Measurements from ENCODE around the gene TMEM248.

Gene TMEM248

DNA sequence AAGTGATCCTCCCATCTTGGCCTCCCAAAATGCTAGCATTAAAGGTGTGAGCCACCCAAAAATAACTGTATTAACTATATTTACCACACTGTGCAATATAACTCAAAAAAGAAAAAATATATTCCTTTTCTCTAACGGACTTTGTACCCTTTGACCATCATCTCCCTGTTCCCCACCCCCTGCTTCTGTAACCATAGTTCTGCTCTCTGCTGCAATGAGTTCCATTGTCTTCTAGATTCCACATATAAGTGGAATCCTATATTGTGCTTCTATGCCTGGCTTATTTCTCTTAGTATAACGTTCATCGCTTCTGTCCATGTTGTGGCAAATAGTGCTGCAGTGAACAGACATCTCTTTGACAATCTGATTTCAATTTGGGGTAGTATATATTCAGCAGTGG lies 4.2 kb downstream of the TMEM248 start:
- TF ChIP-seq, protein P1, sequence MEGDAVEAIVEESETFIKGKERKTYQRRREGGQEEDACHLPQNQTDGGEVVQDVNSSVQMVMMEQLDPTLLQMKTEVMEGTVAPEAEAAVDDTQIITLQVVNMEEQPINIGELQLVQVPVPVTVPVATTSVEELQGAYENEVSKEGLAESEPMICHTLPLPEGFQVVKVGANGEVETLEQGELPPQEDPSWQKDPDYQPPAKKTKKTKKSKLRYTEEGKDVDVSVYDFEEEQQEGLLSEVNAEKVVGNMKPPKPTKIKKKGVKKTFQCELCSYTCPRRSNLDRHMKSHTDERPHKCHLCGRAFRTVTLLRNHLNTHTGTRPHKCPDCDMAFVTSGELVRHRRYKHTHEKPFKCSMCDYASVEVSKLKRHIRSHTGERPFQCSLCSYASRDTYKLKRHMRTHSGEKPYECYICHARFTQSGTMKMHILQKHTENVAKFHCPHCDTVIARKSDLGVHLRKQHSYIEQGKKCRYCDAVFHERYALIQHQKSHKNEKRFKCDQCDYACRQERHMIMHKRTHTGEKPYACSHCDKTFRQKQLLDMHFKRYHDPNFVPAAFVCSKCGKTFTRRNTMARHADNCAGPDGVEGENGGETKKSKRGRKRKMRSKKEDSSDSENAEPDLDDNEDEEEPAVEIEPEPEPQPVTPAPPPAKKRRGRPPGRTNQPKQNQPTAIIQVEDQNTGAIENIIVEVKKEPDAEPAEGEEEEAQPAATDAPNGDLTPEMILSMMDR (conservative IDR thresholded peaks at IDR 0.05): no peak
- TF ChIP-seq ZFX (IDR thresholded peaks at IDR 0.05): no peak
- no peak overlapping the region for H3K27ac ChIP-seq

- H3K27ac ChIP-seq: no peak overlapping the region
- TF ChIP-seq, protein P1 (conservative IDR thresholded peaks at IDR 0.05): no peak
- no peak for TF ChIP-seq ZFX (IDR thresholded peaks at IDR 0.05)
These were observed 6.4 kb downstream of the TMEM248 start for GRCh38 chr7:66927348-66927948.

DNA sequence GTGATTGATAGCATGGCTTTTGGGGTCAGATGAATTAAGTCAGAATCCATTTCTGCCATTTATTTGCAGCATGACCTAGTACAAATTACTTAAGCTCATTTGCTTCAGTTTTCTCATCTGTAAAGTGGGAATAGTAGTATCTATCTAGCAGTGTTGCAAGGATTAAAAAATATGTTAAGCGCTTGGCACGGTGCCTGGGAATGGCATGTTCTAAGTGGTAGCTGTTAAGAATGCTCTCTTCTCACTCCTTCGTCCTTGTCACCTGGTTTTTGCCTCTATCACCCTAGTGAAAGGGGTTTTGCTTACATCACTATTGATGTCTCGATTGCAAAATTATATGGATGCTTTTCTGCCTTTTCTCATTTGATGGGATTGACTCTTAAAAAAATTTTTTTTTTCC lies 7.4 kb downstream of the TMEM248 start:
- no peak for TF ChIP-seq ZFX (IDR thresholded peaks at IDR 0.05)
- TF ChIP-seq, protein P1 (conservative IDR thresholded peaks at IDR 0.05): no peak
- H3K27ac ChIP-seq: no peak overlapping the region

GRCh38 chr7:66929165-66929564 lies 8.1 kb downstream of the TMEM248 start:
- no peak overlapping the region for H3K27ac ChIP-seq
- no peak for TF ChIP-seq ZFX (IDR thresholded peaks at IDR 0.05)
- TF ChIP-seq, protein P1 (conservative IDR thresholded peaks at IDR 0.05): no peak

GRCh38 chr7:66929935-66930334 lies 8.9 kb downstream of the TMEM248 start:
- no peak overlapping the region for H3K27ac ChIP-seq
- TF ChIP-seq, protein P1 (conservative IDR thresholded peaks at IDR 0.05): no peak
- TF ChIP-seq ZFX (IDR thresholded peaks at IDR 0.05): no peak

DNA sequence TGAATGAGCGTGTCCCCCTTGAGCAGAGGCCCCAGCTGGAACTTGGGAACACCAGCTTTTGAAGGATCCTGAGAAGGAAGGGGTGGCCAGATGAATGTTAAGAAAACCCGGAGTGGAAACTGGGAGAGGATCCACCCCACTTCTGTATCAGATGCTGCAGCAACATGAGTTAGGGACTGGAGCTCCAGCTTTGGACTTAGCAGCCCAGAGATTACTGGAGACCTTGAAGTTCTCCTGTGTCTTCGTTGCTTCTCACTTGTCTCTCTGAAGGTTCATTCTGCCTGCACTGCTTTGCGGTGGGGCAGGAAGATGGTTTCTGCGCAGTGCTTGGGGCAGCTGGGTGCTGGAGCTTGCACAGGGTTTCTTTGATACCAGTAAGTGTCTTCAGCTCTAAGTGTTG lies 9.3 kb downstream of the TMEM248 start:
- TF ChIP-seq, protein P1 (conservative IDR thresholded peaks at IDR 0.05): no peak
- TF ChIP-seq ZFX (IDR thresholded peaks at IDR 0.05): no peak
- no peak overlapping the region for H3K27ac ChIP-seq

DNA sequence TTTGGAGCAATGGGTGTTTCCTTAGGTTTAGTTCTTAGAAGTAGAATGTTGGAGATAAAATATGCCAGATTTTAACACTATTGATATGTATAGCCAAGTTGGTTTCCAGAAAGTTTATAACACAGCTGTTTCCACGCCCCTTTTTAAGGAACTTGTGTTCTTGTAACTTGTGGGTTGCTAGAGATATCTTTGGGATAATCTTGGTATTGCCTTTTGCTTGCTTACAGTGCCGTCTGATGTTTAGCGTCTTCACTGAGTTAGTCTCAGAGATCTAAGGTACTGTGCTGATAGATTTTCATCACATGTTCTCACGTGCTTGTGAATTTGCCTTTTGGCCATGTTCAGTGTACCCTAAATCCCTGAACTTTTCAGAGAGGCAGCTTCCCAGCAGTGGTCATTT lies 12.4 kb downstream of the TMEM248 start:
- TF ChIP-seq, protein P1 (conservative IDR thresholded peaks at IDR 0.05): no peak
- no peak for TF ChIP-seq ZFX (IDR thresholded peaks at IDR 0.05)
- no peak overlapping the region for H3K27ac ChIP-seq
